ENCODE measurements around the gene CDC25A. TPM values are rescaled to one million over a fixed set of nuclear protein-coding genes. Genes with fewer than 3 reads are reported as not detected.

CDC25A gene
- total RNA-seq, 2 donors from 2014 or later, result 40.4 to 50.9 TPM

GRCh38 chr3:48137425-48137999, 50.7 kb downstream of the CDC25A start:
- H3K27ac ChIP-seq (ENCODE audit: low read depth, low read length), result no peak overlapping the region
- H3K4me1 Mint-ChIP-seq, result peaks cover 4% of the 10 kb centered on the region
- H3K4me3 Mint-ChIP-seq, result no peak overlapping the region
- DNase-seq, result no peak
- no peak overlapping the region for H3K4me3 ChIP-seq (ENCODE audit: low read length)
- no peaks in the 10 kb centered on the region for H3K4me1 ChIP-seq (ENCODE audit: control insufficient read depth, insufficient read depth, low read length)
- H3K27me3 Mint-ChIP-seq (ENCODE audit: insufficient read depth), result peaks cover 3% of the 10 kb centered on the region
- no peaks in the 10 kb centered on the region for H3K9me3 ChIP-seq (ENCODE audit: control insufficient read depth, low read length)
- no peaks in the 10 kb centered on the region for H3K9me3 Mint-ChIP-seq
- no peak for TF ChIP-seq CTCF (conservative IDR thresholded peaks at IDR 0.05)
- H3K9ac ChIP-seq (ENCODE audit: extremely low read depth, low read length, poor library complexity, severe bottlenecking), result no peak overlapping the region
- no peaks in the 10 kb centered on the region for H3K36me3 Mint-ChIP-seq (ENCODE audit: low read depth)
- no peak overlapping the region for H3K27ac Mint-ChIP-seq
- H3K36me3 ChIP-seq (ENCODE audit: control insufficient read depth, insufficient read depth, low read length), result no peaks in the 10 kb centered on the region
- WGBS, 2 experiments (ENCODE audit: insufficient coverage in 1 of 2, insufficient read length in 1 of 2), result 81 to 83% methylated on average over 6 to 7 of the region's 7 CpGs
- H3K27me3 ChIP-seq (ENCODE audit: control insufficient read depth, insufficient read depth, low read length, poor library complexity, severe bottlenecking), result no peaks in the 10 kb centered on the region

- WGBS, 2 experiments (ENCODE audit: insufficient coverage in 1 of 2, insufficient read length in 1 of 2), result 88 to 91% methylated on average over 7 to 8 of the region's 8 CpGs
- peaks cover 4% of the 10 kb centered on the region for H3K4me1 Mint-ChIP-seq
- H3K4me3 Mint-ChIP-seq, result no peak overlapping the region
- H3K4me1 ChIP-seq (ENCODE audit: control insufficient read depth, insufficient read depth, low read length), result no peaks in the 10 kb centered on the region
- no peaks in the 10 kb centered on the region for H3K36me3 ChIP-seq (ENCODE audit: control insufficient read depth, insufficient read depth, low read length)
- no peak overlapping the region for H3K4me3 ChIP-seq (ENCODE audit: low read length)
- H3K9me3 ChIP-seq (ENCODE audit: control insufficient read depth, low read length), result no peaks in the 10 kb centered on the region
- H3K36me3 Mint-ChIP-seq (ENCODE audit: low read depth), result no peaks in the 10 kb centered on the region
- no peak for TF ChIP-seq CTCF (conservative IDR thresholded peaks at IDR 0.05)
- no peaks in the 10 kb centered on the region for H3K9me3 Mint-ChIP-seq
- H3K9ac ChIP-seq (ENCODE audit: extremely low read depth, low read length, poor library complexity, severe bottlenecking), result no peak overlapping the region
- no peaks in the 10 kb centered on the region for H3K27me3 ChIP-seq (ENCODE audit: control insufficient read depth, insufficient read depth, low read length, poor library complexity, severe bottlenecking)
- no peak overlapping the region for H3K27ac ChIP-seq (ENCODE audit: low read depth, low read length)
- no peaks in the 10 kb centered on the region for H3K27me3 Mint-ChIP-seq (ENCODE audit: insufficient read depth)
- peak overlapping the region; percentile 6 for H3K27ac Mint-ChIP-seq
- no peak for DNase-seq
Observed at GRCh38 chr3:48135552-48136495, 52.4 kb downstream of the CDC25A start.

- no peak overlapping the region for H3K4me3 Mint-ChIP-seq
- Histone ChIP-seq H3K27me3 (ENCODE audit: control insufficient read depth, insufficient read depth, low read length, poor library complexity, severe bottlenecking) (no peaks in the 10 kb centered on the region), H3K4me1 (ENCODE audit: control insufficient read depth, insufficient read depth, low read length) (peaks cover 7% of the 10 kb centered on the region), H3K9me3 (ENCODE audit: control insufficient read depth, low read length) (no peaks in the 10 kb centered on the region), H3K9ac (ENCODE audit: extremely low read depth, low read length, poor library complexity, severe bottlenecking) (no peak overlapping the region), H3K4me3 (ENCODE audit: low read length) (no peak overlapping the region), H3K27ac (ENCODE audit: low read depth, low read length) (peak overlapping the region; percentile 49), H3K36me3 (ENCODE audit: control insufficient read depth, insufficient read depth, low read length) (no peaks in the 10 kb centered on the region)
- 88 to 89% methylated on average over 3 to 8 of the region's 8 CpGs for WGBS, 2 experiments (ENCODE audit: insufficient coverage in 1 of 2, insufficient read length in 1 of 2)
- H3K36me3 Mint-ChIP-seq (ENCODE audit: low read depth), result no peaks in the 10 kb centered on the region
- TF ChIP-seq CTCF (conservative IDR thresholded peaks at IDR 0.05), result no peak
- no peak overlapping the region for H3K27ac Mint-ChIP-seq
- no peaks in the 10 kb centered on the region for H3K27me3 Mint-ChIP-seq (ENCODE audit: insufficient read depth)
- peaks cover 9% of the 10 kb centered on the region for H3K4me1 Mint-ChIP-seq
- H3K9me3 Mint-ChIP-seq, result no peaks in the 10 kb centered on the region
- DNase-seq, result no peak
Observed at GRCh38 chr3:48130321-48130904, 57.8 kb downstream of the CDC25A start.
